RWPE2 (cell line): Measurements from ENCODE around the gene NAP1L4.
A peak's percentile ranks its signal among the peaks of the same experiment; 100 is the strongest.

Experiments used
- ATAC-seq: fragments of 200-7000 bp; cut with Tn5 transposase; 3 replicates; pipeline ENCODE4 v1.9.1; 2021; ENCODE audit warnings: low read depth
- DNase-seq: peaks from one replicate; pipeline ENCODE4 v3.0.0-alpha.2; 2020; ENCODE audit warnings: low spot score
- H3K27ac ChIP-seq: fragments of 450-650 bp; 2 replicates; pipeline ENCODE4 v1.5.1; 2017; ENCODE audit warnings: mild to moderate bottlenecking; ENCODE audit not compliant: poor library complexity, severe bottlenecking
- H3K27me3 ChIP-seq: fragments of 250-450 bp; sonication (Bioruptor Pico); 2 replicates; pipeline ENCODE4 v1.5.1; 2021; ENCODE audit warnings: mild to moderate bottlenecking, moderate library complexity; ENCODE audit not compliant: insufficient read depth, poor library complexity, severe bottlenecking
- H3K36me3 ChIP-seq: fragments of 250-450 bp; sonication (Bioruptor Pico); 2 replicates; pipeline ENCODE4 v1.5.1; 2020; ENCODE audit warnings: low read depth, mild to moderate bottlenecking, moderate library complexity
- H3K4me1 ChIP-seq: fragments of 250-450 bp; sonication (Bioruptor Pico); 2 replicates; pipeline ENCODE4 v1.5.1; 2021; ENCODE audit warnings: mild to moderate bottlenecking, moderate library complexity; ENCODE audit not compliant: insufficient read depth, poor library complexity, severe bottlenecking
- H3K4me3 ChIP-seq: fragments of 250-450 bp; sonication (Bioruptor Pico); 2 replicates; pipeline ENCODE4 v1.5.1; 2021; ENCODE audit warnings: mild to moderate bottlenecking, moderate library complexity; ENCODE audit not compliant: severe bottlenecking
- H3K9me3 ChIP-seq: fragments of 250-450 bp; sonication (Bioruptor Pico); 2 replicates; pipeline ENCODE4 v1.5.1; 2021; ENCODE audit warnings: mild to moderate bottlenecking, moderate library complexity; ENCODE audit not compliant: severe bottlenecking
- CTCF ChIP-seq: fragments of 450-650 bp; IDR thresholded peaks from one replicate; pipeline ENCODE4 v1.5.1; 2017; ENCODE audit warnings: mild to moderate bottlenecking, moderate library complexity; ENCODE audit not compliant: poor library complexity, severe bottlenecking

NAP1L4 gene

GRCh38 chr11:2992234-2992996 lies at the start of gene NAP1L4:
NAP1L4 (minus strand) TSS chr11:2992329; CDS start chr11:2979220, 13,109 bp downstream.
- ATAC-seq, result peak; percentile 83
- no peaks in the 10 kb centered on the region for H3K27me3 ChIP-seq
- no peak for TF ChIP-seq CTCF

GRCh38 chr11:3040881-3041280 lies 48.8 kb upstream of the NAP1L4 start:
- DNase-seq (no peak), ATAC-seq (no peak)
- no peak overlapping the region for H3K27ac ChIP-seq
- H3K36me3 ChIP-seq, result peaks cover 97% of the 10 kb centered on the region
- H3K9me3 ChIP-seq, result no peaks in the 10 kb centered on the region
- TF ChIP-seq CTCF, result no peak
- H3K4me1 ChIP-seq, result peaks cover 11% of the 10 kb centered on the region
- H3K27me3 ChIP-seq, result no peaks in the 10 kb centered on the region
- no peak overlapping the region for H3K4me3 ChIP-seq

More at GRCh38 chr11:2992234-2992996, at the start of gene NAP1L4:
- H3K27ac ChIP-seq, result peak within 1 kb of the TSS; percentile 77
- DNase-seq, result peak; percentile 98
- H3K4me3 ChIP-seq, result peak within 1 kb of the TSS; percentile 75
- H3K9me3 ChIP-seq, result no peaks in the 10 kb centered on the region
- peaks cover 18% of the 10 kb centered on the region for H3K4me1 ChIP-seq
- peaks cover 5% of the 10 kb centered on the region; the same call in 1 of the 2 replicates for H3K36me3 ChIP-seq

- ATAC-seq (no peak), DNase-seq (no peak)
- Histone ChIP-seq H3K27ac (peak overlapping the region; percentile 62), H3K36me3 (peaks cover 99% of the 10 kb centered on the region), H3K9me3 (no peaks in the 10 kb centered on the region), H3K27me3 (no peaks in the 10 kb centered on the region), H3K4me3 (no peak overlapping the region), H3K4me1 (peaks cover 11% of the 10 kb centered on the region)
- no peak for TF ChIP-seq CTCF
These were observed 45.8 kb upstream of the NAP1L4 start for GRCh38 chr11:3037945-3038271.

- ATAC-seq (peak; percentile 97), DNase-seq (no peak)
- peak overlapping the region; percentile 62 for H3K27ac ChIP-seq
- peaks cover 11% of the 10 kb centered on the region for H3K4me1 ChIP-seq
- H3K36me3 ChIP-seq, result peaks cover 100% of the 10 kb centered on the region
- TF ChIP-seq CTCF, result peak; percentile 82
- no peaks in the 10 kb centered on the region for H3K27me3 ChIP-seq
- H3K9me3 ChIP-seq, result no peaks in the 10 kb centered on the region
- H3K4me3 ChIP-seq, result no peak overlapping the region
These were observed 45.2 kb upstream of the NAP1L4 start for GRCh38 chr11:3037040-3037944.
